Central memory CD8-positive, alpha-beta T cell (primary cell): ENCODE measurements around the gene DRD3.

Source experiments
- ATAC-seq: fragments of 150-1000 bp; cut with Tn5 transposase; replicated peaks from 2 replicates; pipeline ENCODE4 v1.10.0; 2022; ENCODE audit warnings: mild to moderate bottlenecking, moderate FRiP score, moderate number of reproducible peaks; ENCODE audit not compliant: poor library complexity, severe bottlenecking; ENCODE audit errors: extremely low read depth
- DNase-seq, 2 donors: peaks; one replicate each; pipeline ENCODE4 v3.0.0; 2021; ENCODE audit warnings: low spot score in 2 of 2
- H3K27ac Mint-ChIP-seq: one replicate; pipeline ENCODE4 v1.8.0; 2022; ENCODE audit warnings: low read depth, mild to moderate bottlenecking, moderate library complexity, mixed read lengths
- H3K27me3 Mint-ChIP-seq: one replicate; pipeline ENCODE4 v1.8.0; 2022; ENCODE audit warnings: mixed read lengths
- H3K36me3 Mint-ChIP-seq: one replicate; pipeline ENCODE4 v1.8.0; 2022; ENCODE audit warnings: mild to moderate bottlenecking, moderate library complexity, mixed read lengths; ENCODE audit not compliant: insufficient read depth
- H3K4me1 Mint-ChIP-seq: one replicate; pipeline ENCODE4 v1.8.0; 2022; ENCODE audit warnings: mixed read lengths
- H3K4me3 Mint-ChIP-seq: one replicate; pipeline ENCODE4 v1.8.0; 2022; ENCODE audit warnings: mild to moderate bottlenecking, moderate library complexity, mixed read lengths
- H3K9me3 Mint-ChIP-seq: one replicate; pipeline ENCODE4 v1.8.0; 2022; ENCODE audit warnings: mixed read lengths

DRD3 gene

DNA sequence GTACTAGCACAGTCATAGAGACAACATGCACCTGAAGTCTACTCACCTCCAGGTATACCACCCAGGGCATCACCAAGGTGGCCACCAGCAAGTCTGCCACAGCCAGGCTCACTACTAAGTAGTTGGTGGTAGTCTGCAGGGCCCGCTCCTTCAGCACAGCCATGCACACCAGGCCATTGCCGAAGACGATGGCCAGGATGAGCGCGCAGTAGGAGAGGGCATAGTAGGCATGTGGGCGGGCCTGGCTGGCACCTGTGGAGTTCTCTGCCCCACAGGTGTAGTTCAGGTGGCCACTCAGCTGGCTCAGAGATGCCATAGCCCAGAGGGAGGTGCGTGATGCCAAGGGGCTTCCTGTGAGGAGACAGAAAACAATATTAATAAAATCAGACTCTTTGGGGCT, 7.2 kb downstream of the DRD3 start:
- Mint-ChIP-seq H3K4me3 (no peak overlapping the region), H3K36me3 (peaks cover 2% of the 10 kb centered on the region), H3K27me3 (no peaks in the 10 kb centered on the region), H3K27ac (no peak overlapping the region), H3K9me3 (no peaks in the 10 kb centered on the region), H3K4me1 (no peaks in the 10 kb centered on the region)
- ATAC-seq, result no peak
- DNase-seq, result no peak

DNA sequence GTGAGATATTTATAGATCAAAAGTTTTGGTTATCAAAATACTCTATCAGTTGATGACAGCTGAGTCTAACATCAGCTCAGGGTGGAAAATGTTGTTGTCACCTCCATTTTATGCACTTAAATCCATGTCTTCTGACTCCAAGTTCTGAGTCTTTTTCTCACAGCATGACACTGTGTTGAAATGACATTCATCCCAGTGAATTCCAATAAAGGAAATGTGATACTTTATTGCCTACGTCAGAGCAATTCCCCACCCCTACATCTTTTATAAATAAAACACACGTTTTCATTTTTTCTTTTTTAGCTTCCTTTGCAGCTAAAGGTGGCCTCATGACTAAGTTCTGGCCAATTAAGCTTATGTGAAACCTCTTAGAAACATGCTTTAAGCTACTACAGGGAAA, 10.7 kb downstream of the DRD3 start:
- no peak for DNase-seq
- H3K4me1 Mint-ChIP-seq, result no peaks in the 10 kb centered on the region
- no peak overlapping the region for H3K27ac Mint-ChIP-seq
- ATAC-seq, result no peak
- H3K4me3 Mint-ChIP-seq, result no peak overlapping the region
- H3K27me3 Mint-ChIP-seq, result no peaks in the 10 kb centered on the region
- H3K36me3 Mint-ChIP-seq, result peaks cover 3% of the 10 kb centered on the region
- no peaks in the 10 kb centered on the region for H3K9me3 Mint-ChIP-seq

DNA sequence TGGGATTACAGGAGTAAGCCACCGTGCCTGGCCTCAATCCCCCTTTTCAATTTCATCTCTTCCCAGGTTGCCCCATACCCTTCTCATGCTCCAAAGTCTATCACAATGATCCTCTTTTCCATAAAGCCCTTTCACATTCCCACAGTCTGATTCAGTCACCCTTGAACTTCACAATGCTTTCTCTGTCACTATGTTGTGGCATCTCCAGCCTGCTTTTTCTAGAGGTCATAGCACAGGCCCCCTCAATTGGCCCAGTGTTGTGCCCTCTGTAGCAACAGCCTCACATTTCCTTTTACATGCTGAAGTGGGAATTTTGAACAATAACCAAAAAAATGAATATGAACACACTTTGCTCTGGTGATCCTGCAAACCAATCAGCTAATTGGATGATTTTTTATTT, 21.5 kb downstream of the DRD3 start:
- DNase-seq (no peak), ATAC-seq (no peak)
- Mint-ChIP-seq H3K4me3 (no peak overlapping the region), H3K27ac (no peak overlapping the region), H3K9me3 (no peaks in the 10 kb centered on the region), H3K36me3 (no peaks in the 10 kb centered on the region), H3K4me1 (peaks cover 2% of the 10 kb centered on the region), H3K27me3 (no peaks in the 10 kb centered on the region)

DNA sequence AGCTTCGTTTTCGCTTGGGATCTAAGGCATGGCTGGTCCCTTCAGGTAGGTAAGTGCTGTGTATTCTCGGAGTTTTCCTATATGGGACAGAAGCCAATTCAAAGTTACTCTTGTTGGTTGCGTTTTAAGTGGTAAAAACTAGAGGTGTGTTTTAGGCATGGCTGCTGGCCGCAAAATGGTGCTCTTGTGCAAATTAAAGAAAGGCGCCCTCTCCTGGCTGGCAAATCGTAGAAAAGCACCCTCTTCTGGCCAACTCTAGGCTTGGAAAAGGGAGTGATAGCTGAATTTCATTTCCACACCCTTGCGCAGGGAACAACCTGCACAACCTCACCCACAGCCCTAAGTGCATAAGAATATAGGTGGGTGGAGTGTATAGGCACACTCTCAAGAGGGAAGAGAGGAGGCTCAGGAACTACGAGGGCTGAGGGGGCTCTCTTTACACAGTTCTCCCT, 23.5 kb downstream of the DRD3 start:
- ATAC-seq (no peak), DNase-seq (no peak)
- no peak overlapping the region for H3K27ac Mint-ChIP-seq
- H3K36me3 Mint-ChIP-seq, result no peaks in the 10 kb centered on the region
- H3K9me3 Mint-ChIP-seq, result no peaks in the 10 kb centered on the region
- H3K4me3 Mint-ChIP-seq, result no peak overlapping the region
- no peaks in the 10 kb centered on the region for H3K27me3 Mint-ChIP-seq
- peaks cover 6% of the 10 kb centered on the region for H3K4me1 Mint-ChIP-seq

DNA sequence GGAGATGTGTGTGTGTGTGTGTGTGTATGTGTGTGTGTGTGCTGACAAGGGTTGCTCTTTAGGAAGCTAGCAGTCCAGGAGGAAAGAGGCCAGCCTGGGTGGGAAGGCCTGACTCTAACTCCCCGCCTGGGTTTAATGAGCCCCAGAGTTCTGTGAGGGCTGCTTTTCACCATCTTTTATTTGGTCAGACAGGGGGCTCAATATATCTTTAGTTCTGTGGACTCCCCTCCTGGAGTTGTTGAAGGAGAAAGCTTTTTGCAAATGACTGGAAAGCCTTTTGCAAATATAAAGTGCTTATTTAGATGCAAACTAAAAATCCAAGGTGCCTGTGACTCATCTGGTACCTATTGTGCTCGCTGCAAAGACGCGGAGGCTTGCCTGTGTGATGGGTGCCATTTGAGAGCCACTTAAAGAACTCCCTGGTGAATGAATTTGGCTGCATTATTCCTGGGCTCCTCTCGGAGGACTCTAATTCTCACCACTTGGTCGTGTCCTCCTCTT, 24.5 kb downstream of the DRD3 start:
- Mint-ChIP-seq H3K9me3 (no peaks in the 10 kb centered on the region), H3K27me3 (no peaks in the 10 kb centered on the region), H3K4me3 (no peak overlapping the region), H3K4me1 (peaks cover 6% of the 10 kb centered on the region), H3K27ac (peak overlapping the region; percentile 29), H3K36me3 (no peaks in the 10 kb centered on the region)
- ATAC-seq (no peak), DNase-seq (no peak)

DNA sequence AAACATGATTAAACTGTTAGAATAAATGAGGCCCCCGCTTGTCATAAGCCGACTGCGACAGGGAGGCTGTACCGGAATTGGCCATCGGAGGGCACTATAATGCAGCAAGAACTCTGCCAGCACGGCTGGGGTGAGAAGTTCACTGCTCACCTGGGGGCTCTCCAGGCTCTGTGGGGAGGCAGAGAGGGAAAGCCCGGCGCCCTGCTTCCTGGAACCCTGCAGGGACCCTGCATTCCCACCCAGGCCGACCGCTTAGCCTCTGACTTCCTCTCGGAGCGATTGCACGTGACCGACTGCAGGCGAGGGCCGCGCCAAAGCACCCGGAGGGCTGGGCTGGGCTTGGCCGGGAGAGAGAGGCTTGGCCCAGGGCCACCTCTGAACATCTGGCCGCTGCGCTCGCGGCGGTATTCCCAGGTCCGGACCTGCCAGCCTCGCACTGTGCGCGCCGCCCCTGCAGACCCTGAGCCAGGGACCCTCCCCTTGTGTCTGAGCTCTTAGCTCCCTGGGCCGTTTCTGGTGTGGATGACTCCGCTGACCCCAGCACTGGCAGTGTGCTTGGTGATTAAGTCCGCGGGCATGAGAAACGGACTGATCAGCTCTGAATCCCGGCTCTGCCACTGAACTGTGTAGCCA, 26.2 kb downstream of the DRD3 start:
- ATAC-seq (peak; percentile 91), DNase-seq (peak; percentile 78 to 83)
- Mint-ChIP-seq H3K36me3 (no peaks in the 10 kb centered on the region), H3K27me3 (no peaks in the 10 kb centered on the region), H3K27ac (peak overlapping the region; percentile 43), H3K4me3 (peak overlapping the region; percentile 58), H3K4me1 (peaks cover 6% of the 10 kb centered on the region), H3K9me3 (no peaks in the 10 kb centered on the region)

DNA sequence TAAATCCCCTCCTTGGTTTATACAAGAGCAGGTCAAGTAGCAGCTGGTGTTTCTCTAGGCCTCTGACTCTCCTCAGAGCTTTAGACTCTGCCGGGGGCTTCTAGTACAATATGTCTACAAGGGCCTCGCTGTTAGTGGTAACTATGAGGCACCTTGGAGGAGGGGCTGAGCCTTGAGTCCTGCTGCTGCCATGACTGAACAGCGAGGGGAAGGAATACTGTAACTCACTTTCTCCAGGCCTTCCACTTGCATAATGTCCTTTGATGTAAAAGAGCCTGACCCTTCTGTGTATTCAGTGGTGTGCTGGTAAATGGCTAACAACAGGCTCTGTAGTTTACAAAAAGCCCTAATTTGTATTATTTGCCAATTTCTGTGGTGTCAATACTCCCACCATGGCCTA, 27.8 kb downstream of the DRD3 start:
- H3K9me3 Mint-ChIP-seq, result no peaks in the 10 kb centered on the region
- H3K4me3 Mint-ChIP-seq, result no peak overlapping the region
- peaks cover 6% of the 10 kb centered on the region for H3K4me1 Mint-ChIP-seq
- no peaks in the 10 kb centered on the region for H3K36me3 Mint-ChIP-seq
- no peak overlapping the region for H3K27ac Mint-ChIP-seq
- no peak for DNase-seq
- H3K27me3 Mint-ChIP-seq, result no peaks in the 10 kb centered on the region
- ATAC-seq, result no peak

DNA sequence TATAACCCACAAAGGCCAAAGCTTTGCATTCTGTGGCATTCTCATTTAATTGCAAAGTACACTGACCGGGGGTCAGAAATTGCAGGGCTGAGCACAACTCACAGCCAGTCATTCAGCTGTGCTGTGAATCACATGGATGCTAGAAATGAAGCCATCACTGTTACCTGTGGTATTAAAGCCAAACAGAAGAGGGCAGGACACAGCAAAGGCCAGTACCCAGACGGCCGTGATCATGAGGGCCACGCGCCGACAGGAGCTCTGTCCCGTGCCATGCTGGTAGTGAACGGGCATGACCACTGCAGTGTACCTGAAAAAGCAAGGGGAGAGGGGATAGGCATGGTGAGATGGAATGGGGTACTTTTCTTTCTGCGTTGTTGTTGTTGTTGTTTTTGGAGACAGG, 31.6 kb downstream of the DRD3 start:
- Mint-ChIP-seq H3K4me1 (peaks cover 3% of the 10 kb centered on the region), H3K27me3 (no peaks in the 10 kb centered on the region), H3K9me3 (no peaks in the 10 kb centered on the region), H3K27ac (no peak overlapping the region), H3K36me3 (no peaks in the 10 kb centered on the region), H3K4me3 (no peak overlapping the region)
- DNase-seq, result no peak
- no peak for ATAC-seq

DNA sequence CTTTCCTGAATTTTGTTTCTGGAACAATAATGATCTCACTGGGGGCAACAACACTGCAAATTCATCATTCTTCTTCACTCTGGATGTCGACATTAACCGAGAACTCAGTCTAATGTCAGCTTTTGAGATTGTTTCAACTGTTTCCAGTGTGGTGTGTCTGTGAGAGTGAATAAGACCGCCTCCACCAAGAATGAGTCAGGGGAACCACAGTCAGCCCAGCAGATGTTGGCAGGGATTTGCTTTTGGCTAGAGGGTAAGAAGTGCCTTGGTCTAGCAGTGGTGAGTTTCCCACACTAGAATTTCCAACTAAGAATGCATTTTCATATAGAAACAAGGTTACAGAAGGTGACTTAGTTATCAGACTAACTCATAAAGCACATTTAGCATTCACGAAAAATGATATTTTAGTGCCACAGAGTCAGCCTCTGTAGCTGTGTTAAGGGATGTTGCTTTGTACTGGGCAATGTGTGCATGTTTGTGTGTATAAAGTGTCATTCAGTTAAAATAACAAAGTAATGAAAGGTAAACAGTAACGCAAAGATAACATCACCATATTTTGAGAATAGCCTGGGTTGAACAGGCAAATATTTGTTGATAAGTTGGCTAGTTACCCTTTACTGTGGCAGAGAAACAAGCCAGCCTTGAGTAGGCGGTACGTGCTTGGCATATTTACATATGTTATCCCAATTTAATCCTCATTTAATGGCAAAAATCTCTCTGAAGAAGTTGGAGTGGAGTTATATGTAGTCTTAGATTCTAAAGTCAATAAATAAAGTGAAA, 33.8 kb downstream of the DRD3 start:
- Mint-ChIP-seq H3K27me3 (no peaks in the 10 kb centered on the region), H3K4me3 (no peak overlapping the region), H3K4me1 (no peaks in the 10 kb centered on the region), H3K36me3 (no peaks in the 10 kb centered on the region), H3K27ac (no peak overlapping the region), H3K9me3 (no peaks in the 10 kb centered on the region)
- DNase-seq (no peak), ATAC-seq (no peak)

DNA sequence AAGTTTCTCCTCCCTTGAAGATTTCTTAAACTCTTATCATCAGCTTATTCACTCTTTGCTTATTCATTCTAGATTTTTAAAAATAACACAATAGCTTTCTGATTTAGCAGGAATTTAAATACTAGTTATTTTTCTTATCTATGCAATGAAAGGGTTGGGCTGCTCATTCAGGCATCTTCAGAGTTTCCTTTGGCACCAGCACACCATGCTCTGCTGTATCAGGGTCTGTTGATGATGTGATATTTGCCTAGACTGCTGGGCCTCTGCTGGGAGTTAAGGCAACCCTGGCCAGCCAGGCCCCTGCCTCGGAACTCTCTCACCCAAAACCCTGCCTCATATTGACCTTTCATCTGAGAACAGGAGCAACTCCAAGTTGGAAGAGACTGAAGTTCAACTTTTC, 35.0 kb downstream of the DRD3 start:
- Mint-ChIP-seq H3K4me3 (no peak overlapping the region), H3K4me1 (no peaks in the 10 kb centered on the region), H3K27me3 (no peaks in the 10 kb centered on the region), H3K9me3 (no peaks in the 10 kb centered on the region), H3K27ac (no peak overlapping the region), H3K36me3 (no peaks in the 10 kb centered on the region)
- no peak for ATAC-seq
- no peak for DNase-seq

DNA sequence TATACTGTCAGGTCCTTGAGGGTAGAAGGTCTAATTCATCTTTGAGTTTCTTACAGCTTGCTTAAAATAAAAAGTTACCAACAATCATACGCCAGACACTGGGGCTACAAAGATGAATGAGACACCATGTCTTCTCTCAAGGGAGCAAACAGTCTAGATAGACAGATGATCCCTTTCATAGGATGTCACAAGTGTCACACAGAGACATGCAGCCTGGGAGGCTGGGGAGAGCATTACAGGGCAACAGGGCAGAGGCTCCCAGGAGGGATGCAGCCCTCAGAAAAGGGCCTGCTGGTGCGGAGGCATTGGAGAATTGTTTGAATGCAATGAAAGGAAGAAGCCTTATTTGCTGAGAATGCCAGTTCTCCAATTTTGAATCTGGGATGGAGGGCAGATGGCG, 39.0 kb downstream of the DRD3 start:
- Mint-ChIP-seq H3K36me3 (no peaks in the 10 kb centered on the region), H3K4me3 (no peak overlapping the region), H3K4me1 (no peaks in the 10 kb centered on the region), H3K27ac (no peak overlapping the region), H3K9me3 (no peaks in the 10 kb centered on the region), H3K27me3 (no peaks in the 10 kb centered on the region)
- no peak for ATAC-seq
- DNase-seq, result no peak

DNA sequence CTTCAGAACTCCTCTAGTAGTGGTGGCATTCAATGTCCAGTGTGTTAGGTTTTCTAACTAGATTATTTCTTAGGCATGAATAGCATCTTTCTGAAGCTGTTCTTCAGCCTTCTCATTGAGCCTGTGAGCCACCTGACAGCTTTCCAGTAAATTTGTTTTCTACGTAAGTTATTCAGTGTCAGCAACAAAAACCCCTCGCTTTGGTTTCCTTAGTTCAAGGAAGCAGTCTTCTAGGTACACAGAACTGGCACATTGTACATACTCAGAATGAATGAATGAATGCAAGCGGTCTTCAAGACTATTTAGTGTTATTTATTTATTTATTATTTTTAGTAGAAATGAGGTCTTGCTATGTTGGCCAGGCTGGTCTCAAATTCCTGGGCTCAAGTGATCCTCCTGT, 44.9 kb downstream of the DRD3 start:
- H3K4me3 Mint-ChIP-seq, result no peak overlapping the region
- H3K4me1 Mint-ChIP-seq, result no peaks in the 10 kb centered on the region
- H3K36me3 Mint-ChIP-seq, result no peaks in the 10 kb centered on the region
- DNase-seq (no peak), ATAC-seq (no peak)
- no peaks in the 10 kb centered on the region for H3K9me3 Mint-ChIP-seq
- H3K27ac Mint-ChIP-seq, result no peak overlapping the region
- H3K27me3 Mint-ChIP-seq, result no peaks in the 10 kb centered on the region

DNA sequence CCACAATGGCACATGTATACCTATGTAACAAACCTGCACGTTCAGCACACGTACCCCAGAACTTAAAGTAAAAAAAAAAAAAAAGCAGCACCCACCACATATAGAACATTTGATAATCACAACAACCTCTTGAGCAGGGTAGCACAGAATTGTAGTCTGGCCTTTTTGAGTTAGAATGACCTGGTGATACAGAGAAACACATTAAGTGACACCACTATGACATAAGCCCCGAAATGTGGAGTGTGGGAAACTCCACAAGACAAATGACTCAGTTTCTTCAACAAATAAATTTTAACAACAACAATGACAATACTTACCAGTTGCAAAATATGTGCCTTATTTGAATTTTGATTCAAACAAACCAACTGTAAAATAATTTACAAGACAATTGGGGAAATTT, 46.4 kb downstream of the DRD3 start:
- H3K4me3 Mint-ChIP-seq, result no peak overlapping the region
- H3K4me1 Mint-ChIP-seq, result no peaks in the 10 kb centered on the region
- ATAC-seq, result no peak
- no peaks in the 10 kb centered on the region for H3K9me3 Mint-ChIP-seq
- no peaks in the 10 kb centered on the region for H3K36me3 Mint-ChIP-seq
- no peak overlapping the region for H3K27ac Mint-ChIP-seq
- H3K27me3 Mint-ChIP-seq, result no peaks in the 10 kb centered on the region
- DNase-seq, result no peak
